GM23248 (cell line): ENCODE measurements around the gene SDR42E1. TPM values are rescaled to one million over a fixed set of nuclear protein-coding genes. Genes with fewer than 3 reads are reported as not detected.

Source experiments
- DNase-seq: peaks from one replicate; pipeline ENCODE4 v3.0.0-alpha.2; 2015
- H2AFZ ChIP-seq: fragments of 200-600 bp; sonication (generic); 2 replicates; pipeline ENCODE4 v1.6.1; 2016; ENCODE audit warnings: antibody characterized with exemption
- H3F3A ChIP-seq: fragments of 200-600 bp; sonication (generic); 2 replicates; pipeline ENCODE4 v1.6.1; 2016; ENCODE audit warnings: mild to moderate bottlenecking, antibody characterized with exemption, mixed run types; ENCODE audit not compliant: insufficient read depth
- H3K27ac ChIP-seq: fragments of 200-600 bp; sonication (generic); 2 replicates; pipeline ENCODE4 v1.5.1; 2016; ENCODE audit warnings: mild to moderate bottlenecking
- H3K27me3 ChIP-seq: fragments of 200-600 bp; sonication (generic); replicated peaks from 2 replicates; pipeline ENCODE4 v1.6.1; 2016; ENCODE audit warnings: mild to moderate bottlenecking; ENCODE audit not compliant: insufficient read depth
- H3K36me3 ChIP-seq: fragments of 200-600 bp; sonication (generic); 2 replicates; pipeline ENCODE4 v1.6.1; 2016; ENCODE audit warnings: low read depth, mild to moderate bottlenecking
- H3K4me1 ChIP-seq: fragments of 200-600 bp; sonication (generic); 2 replicates; pipeline ENCODE4 v1.6.1; 2016; ENCODE audit warnings: mild to moderate bottlenecking; ENCODE audit not compliant: insufficient read depth
- H3K4me2 ChIP-seq: fragments of 200-600 bp; sonication (generic); one replicate; pipeline ENCODE4 v1.6.1; 2016; ENCODE audit warnings: mild to moderate bottlenecking; ENCODE audit not compliant: unreplicated experiment
- H3K4me3 ChIP-seq: fragments of 200-600 bp; sonication (generic); 2 replicates; pipeline ENCODE4 v1.5.1; 2016; ENCODE audit warnings: mild to moderate bottlenecking
- H3K79me2 ChIP-seq: fragments of 200-600 bp; sonication (generic); 2 replicates; pipeline ENCODE4 v1.6.1; 2016; ENCODE audit warnings: mild to moderate bottlenecking; ENCODE audit not compliant: insufficient read depth
- H3K9ac ChIP-seq: fragments of 200-600 bp; sonication (generic); 2 replicates; pipeline ENCODE4 v1.6.1; 2016; ENCODE audit warnings: mild to moderate bottlenecking
- H3K9me2 ChIP-seq: fragments of 200-600 bp; sonication (generic); 2 replicates; pipeline ENCODE4 v1.6.1; 2016; ENCODE audit warnings: mixed run types, mild to moderate bottlenecking, moderate library complexity; ENCODE audit not compliant: insufficient read depth
- H3K9me3 ChIP-seq: fragments of 200-600 bp; sonication (generic); one replicate; pipeline ENCODE4 v1.6.1; 2017; ENCODE audit warnings: low read depth
- H4K20me1 ChIP-seq: fragments of 200-600 bp; sonication (generic); 2 replicates; pipeline ENCODE4 v1.6.0; 2016; ENCODE audit not compliant: insufficient read depth
- EZH2 ChIP-seq: fragments of 200-600 bp; sonication (generic); IDR thresholded peaks from 2 replicates; pipeline ENCODE4 v1.6.1; 2018; ENCODE audit warnings: antibody characterized with exemption, mild to moderate bottlenecking; ENCODE audit not compliant: insufficient read depth, poor library complexity, severe bottlenecking
- EZH2phosphoT487 ChIP-seq: fragments of 200-600 bp; sonication (generic); IDR thresholded peaks from 2 replicates; pipeline ENCODE4 v1.6.1; 2018; ENCODE audit warnings: antibody characterized with exemption, moderate library complexity, mild to moderate bottlenecking, low read depth; ENCODE audit not compliant: insufficient read depth
- whole genome bisulfite sequencing, 2 experiments: methylation state at CpG; one replicate each; pipeline ENCODE4 v1.1.6; 2015 to 2017; ENCODE audit warnings: low lambda C conversion rate in 2 of 2, low coverage in 1 of 2; ENCODE audit errors: missing lambda C conversion rate in 2 of 2; 5-methylcytosine and 5-hydroxymethylcytosine counted together
- in situ Hi-C: fragments of 300-500 bp; cut with MboI; formaldehyde crosslinking; loops from 2 replicates; pipeline ENCODE4 v1.15.0; 2020
- polyA plus RNA-seq: library from polyadenylated mRNA; unstranded; fragments of >200 nt; fragmentation: Nextera tagmentation; extraction: Ambion mirVana; gene quantifications from 2 replicates; pipeline ENCODE4 v1.2.1, GENCODE V29; 2016
- total RNA-seq: library from RNA; depleted of rRNA; stranded (reverse); fragments of >200 nt; shearing (Covaris generic); gene quantifications from 2 replicates; pipeline ENCODE4 v1.2.3, GENCODE V29; 2014

The SDR42E1 gene
- total and polyA plus RNA-seq, 2 experiments from 2014 or later: not detected

DNA sequence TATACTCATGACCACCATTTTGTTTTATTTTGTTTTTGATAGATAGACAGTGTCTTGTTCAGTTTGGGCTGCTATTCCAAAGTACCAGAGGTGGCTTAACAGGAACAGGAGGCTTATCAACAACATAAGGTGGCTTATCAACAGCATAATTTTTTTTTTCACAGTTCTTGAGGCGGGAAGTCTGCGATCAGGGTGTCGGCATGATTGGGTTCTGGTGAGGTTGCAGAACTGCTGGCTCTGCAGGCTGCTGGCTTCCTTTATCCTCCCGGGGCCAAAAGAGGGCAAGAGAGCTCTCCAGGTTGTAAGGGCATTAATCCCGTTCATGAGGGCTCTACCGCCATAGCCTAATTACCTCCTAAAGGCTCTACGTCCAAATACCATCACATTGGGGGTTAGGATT, 11.9 kb upstream of the SDR42E1 start:
- no peak for TF ChIP-seq EZH2
- no peak for TF ChIP-seq EZH2phosphoT487
- no peak overlapping the region for H3K4me3 ChIP-seq
- H3K36me3 ChIP-seq: no peaks in the 10 kb centered on the region
- H3K4me2 ChIP-seq: no peak overlapping the region
- H3F3A ChIP-seq: no peaks in the 10 kb centered on the region
- H3K4me1 ChIP-seq: no peaks in the 10 kb centered on the region
- no peak for DNase-seq
- H3K27ac ChIP-seq: no peak overlapping the region
- no peaks in the 10 kb centered on the region for H3K27me3 ChIP-seq
- no peaks in the 10 kb centered on the region for H3K79me2 ChIP-seq
- in situ Hi-C loops: no loop called here
- H3K9me3 ChIP-seq: no peaks in the 10 kb centered on the region
- H2AFZ ChIP-seq: no peak overlapping the region
- H4K20me1 ChIP-seq: no peaks in the 10 kb centered on the region
- H3K9ac ChIP-seq: no peak overlapping the region
- 71 to 72% methylated on average over 7 of the region's 7 CpGs for WGBS, 2 experiments
- no peaks in the 10 kb centered on the region for H3K9me2 ChIP-seq

DNA sequence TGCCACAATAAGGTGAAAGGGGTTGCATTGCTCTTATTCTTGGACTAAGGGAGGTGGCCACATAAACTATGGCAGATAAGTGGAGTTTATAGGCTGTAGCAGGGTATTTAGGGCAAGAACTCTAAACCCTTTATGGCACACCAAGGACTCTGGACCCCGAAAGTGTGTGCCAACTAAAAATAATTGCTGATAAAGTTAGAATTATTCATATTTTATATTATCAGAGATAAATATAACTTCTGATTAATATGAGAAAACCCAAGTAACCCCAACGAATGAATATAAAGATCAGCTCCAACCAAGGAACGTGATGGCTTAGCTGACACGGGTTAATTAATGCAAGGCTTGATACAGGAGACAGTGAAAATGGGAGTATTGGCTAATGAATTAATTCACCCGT, 8.8 kb upstream of the SDR42E1 start:
- in situ Hi-C loops: no loop called here
- H3K4me1 ChIP-seq: peaks cover 8% of the 10 kb centered on the region; the same call in 1 of the 2 replicates
- no peaks in the 10 kb centered on the region for H3K9me3 ChIP-seq
- H3K4me3 ChIP-seq: no peak overlapping the region
- H3K79me2 ChIP-seq: no peaks in the 10 kb centered on the region
- no peak for DNase-seq
- H2AFZ ChIP-seq: no peak overlapping the region
- 66 to 79% methylated on average over 5 of the region's 5 CpGs for WGBS, 2 experiments
- H3K27ac ChIP-seq: no peak overlapping the region
- no peaks in the 10 kb centered on the region for H3K36me3 ChIP-seq
- no peaks in the 10 kb centered on the region for H3K27me3 ChIP-seq
- H3K4me2 ChIP-seq: no peak overlapping the region
- H4K20me1 ChIP-seq: no peaks in the 10 kb centered on the region
- TF ChIP-seq EZH2: no peak
- TF ChIP-seq EZH2phosphoT487: no peak
- no peaks in the 10 kb centered on the region for H3K9me2 ChIP-seq
- peaks cover 17% of the 10 kb centered on the region for H3F3A ChIP-seq
- no peak overlapping the region for H3K9ac ChIP-seq

DNA sequence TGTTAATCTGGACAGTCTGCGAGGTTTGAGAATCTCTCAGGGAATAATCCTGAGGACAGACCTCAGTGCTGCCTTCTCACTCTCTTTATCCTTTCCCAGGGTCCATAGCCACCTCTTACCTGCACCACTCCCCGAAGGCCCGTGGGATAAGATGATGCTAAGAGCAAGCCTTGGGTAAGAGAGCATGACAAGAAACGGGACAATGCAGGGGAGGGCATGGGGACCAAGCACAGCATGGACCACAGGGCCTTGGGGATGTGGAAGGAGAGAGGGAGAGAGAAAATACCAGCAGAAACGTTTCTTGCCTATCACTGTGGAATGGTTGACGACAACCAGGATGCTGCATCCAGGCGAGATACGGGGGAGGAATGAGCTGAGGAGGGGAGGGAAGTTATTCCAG, 8.3 kb upstream of the SDR42E1 start:
- Histone ChIP-seq H3K9me3 (no peaks in the 10 kb centered on the region), H3K27ac (no peak overlapping the region), H3K9ac (no peak overlapping the region), H2AFZ (no peak overlapping the region), H4K20me1 (no peaks in the 10 kb centered on the region), H3K79me2 (no peaks in the 10 kb centered on the region), H3K27me3 (no peaks in the 10 kb centered on the region), H3K9me2 (no peaks in the 10 kb centered on the region), H3K4me3 (no peak overlapping the region), H3K36me3 (no peaks in the 10 kb centered on the region), H3K4me2 (no peak overlapping the region), H3F3A (peaks cover 17% of the 10 kb centered on the region), H3K4me1 (peaks cover 8% of the 10 kb centered on the region; the same call in 1 of the 2 replicates)
- in situ Hi-C loops: no loop called here
- no peak for DNase-seq
- WGBS, 2 experiments: 52 to 64% methylated on average over 8 of the region's 8 CpGs
- TF ChIP-seq EZH2 (no peak), EZH2phosphoT487 (no peak)

- Histone ChIP-seq H3K4me2 (no peak overlapping the region), H3K79me2 (no peaks in the 10 kb centered on the region), H3K4me3 (no peak overlapping the region), H4K20me1 (no peaks in the 10 kb centered on the region), H3F3A (peaks cover 17% of the 10 kb centered on the region), H3K9ac (no peak overlapping the region), H3K27me3 (no peaks in the 10 kb centered on the region), H3K27ac (no peak overlapping the region), H3K4me1 (peaks cover 8% of the 10 kb centered on the region; the same call in 1 of the 2 replicates), H3K9me2 (no peaks in the 10 kb centered on the region), H3K9me3 (no peaks in the 10 kb centered on the region), H3K36me3 (no peaks in the 10 kb centered on the region), H2AFZ (no peak overlapping the region)
- no peak for TF ChIP-seq EZH2
- no peak for TF ChIP-seq EZH2phosphoT487
- WGBS, 2 experiments: 72 to 78% methylated on average over 6 of the region's 6 CpGs
- in situ Hi-C loops: no loop called here
- no peak for DNase-seq
Measured at GRCh38 chr16:82017911-82018568, 6.8 kb upstream of the SDR42E1 start.
